DND-41 (cell line): ENCODE measurements around the gene FCN1.

Source experiments
- ATAC-seq: fragments of 200-7000 bp; cut with Tn5 transposase; 3 replicates; pipeline ENCODE4 v1.9.1; 2021; ENCODE audit warnings: low read depth; ENCODE audit not compliant: insufficient read depth
- DNase-seq: peaks from one replicate; pipeline ENCODE4 v3.0.0-alpha.2; 2020
- H2AFZ ChIP-seq: 2 replicates; pipeline ENCODE4 v1.6.0; 2012; ENCODE audit warnings: low read depth, low read length
- H3K27ac ChIP-seq: 2 replicates; pipeline ENCODE4 v1.5.1; 2012; ENCODE audit warnings: low read length, inconsistent platforms
- H3K27me3 ChIP-seq: fragments of 200-600 bp; sonication (generic); 2 replicates; pipeline ENCODE4 v1.6.0; 2012; ENCODE audit warnings: low read length, mild to moderate bottlenecking, inconsistent platforms; ENCODE audit not compliant: insufficient read depth, poor library complexity
- H3K36me3 ChIP-seq: 2 replicates; pipeline ENCODE4 v1.5.1; 2012; ENCODE audit warnings: low read length, inconsistent platforms; ENCODE audit not compliant: insufficient read depth
- H3K4me1 ChIP-seq: 2 replicates; pipeline ENCODE4 v1.5.1; 2012; ENCODE audit warnings: mild to moderate bottlenecking, low read length; ENCODE audit not compliant: insufficient read depth
- H3K4me2 ChIP-seq: 2 replicates; pipeline ENCODE4 v1.6.0; 2012; ENCODE audit warnings: mild to moderate bottlenecking, moderate library complexity, low read length, inconsistent platforms; ENCODE audit not compliant: insufficient read depth
- H3K4me3 ChIP-seq, 2 experiments: fragments of 200-600 bp in 1 of 2; shearing (Covaris generic) in 1 of 2; 2 replicates each; pipeline ENCODE4 v1.5.1; 2012 to 2016; ENCODE audit warnings: inconsistent platforms in 2 of 2, low read length in 2 of 2, mild to moderate bottlenecking in 2 of 2, low read depth in 1 of 2, moderate library complexity in 1 of 2
- H3K79me2 ChIP-seq: 2 replicates; pipeline ENCODE4 v1.6.0; 2012; ENCODE audit warnings: low read length, inconsistent platforms; ENCODE audit not compliant: insufficient read depth
- H3K9ac ChIP-seq: 2 replicates; pipeline ENCODE4 v1.6.0; 2012; ENCODE audit warnings: low read depth, mild to moderate bottlenecking, inconsistent platforms, low read length, moderate library complexity
- H3K9me3 ChIP-seq: 2 replicates; pipeline ENCODE4 v1.5.1; 2012; ENCODE audit warnings: low read length, moderate library complexity, mild to moderate bottlenecking, inconsistent platforms; ENCODE audit not compliant: insufficient read depth, severe bottlenecking
- H4K20me1 ChIP-seq: 2 replicates; pipeline ENCODE4 v1.6.0; 2012; ENCODE audit warnings: low read length; ENCODE audit not compliant: insufficient read depth
- CTCF ChIP-seq: IDR thresholded peaks from 2 replicates; pipeline ENCODE4 v1.5.1; 2012; ENCODE audit warnings: borderline replicate concordance, low read length, moderate library complexity, mild to moderate bottlenecking; ENCODE audit not compliant: poor library complexity, severe bottlenecking; ENCODE audit errors: extremely low read depth
- EZH2 ChIP-seq: IDR thresholded peaks from 3 replicates; pipeline ENCODE4 v1.6.1; 2012; ENCODE audit warnings: borderline replicate concordance, low read depth, mild to moderate bottlenecking, moderate library complexity, low read length, inconsistent platforms; ENCODE audit not compliant: severe bottlenecking

Gene FCN1

GRCh38 chr9:134902936-134903335 is 14.8 kb downstream of the FCN1 start:
- Histone ChIP-seq H3K4me3 (no peak overlapping the region), H3K79me2 (no peaks in the 10 kb centered on the region), H3K9ac (no peak overlapping the region), H3K4me2 (no peak overlapping the region), H3K9me3 (peaks cover 6% of the 10 kb centered on the region), H4K20me1 (no peaks in the 10 kb centered on the region), H3K4me1 (no peaks in the 10 kb centered on the region), H3K27me3 (no peaks in the 10 kb centered on the region), H2AFZ (no peak overlapping the region), H3K27ac (no peak overlapping the region), H3K36me3 (no peaks in the 10 kb centered on the region)
- TF ChIP-seq EZH2 (no peak), CTCF (no peak)
- DNase-seq (no peak), ATAC-seq (no peak)

- DNase-seq = no peak
- H2AFZ ChIP-seq = no peak overlapping the region
- H3K36me3 ChIP-seq = no peaks in the 10 kb centered on the region
- H3K9ac ChIP-seq = no peak overlapping the region
- H3K4me3 ChIP-seq = no peak overlapping the region
- TF ChIP-seq EZH2 (no peak), CTCF (no peak)
- H3K27me3 ChIP-seq = no peaks in the 10 kb centered on the region
- H3K79me2 ChIP-seq = no peaks in the 10 kb centered on the region
- H3K27ac ChIP-seq = no peak overlapping the region
- H3K4me2 ChIP-seq = no peak overlapping the region
- ATAC-seq = no peak
- no peaks in the 10 kb centered on the region for H3K4me1 ChIP-seq
- peaks cover 6% of the 10 kb centered on the region for H3K9me3 ChIP-seq
- H4K20me1 ChIP-seq = no peaks in the 10 kb centered on the region
Observed at GRCh38 chr9:134899818-134900217, 17.9 kb downstream of the FCN1 start.

GRCh38 chr9:134899168-134899567 is 18.5 kb downstream of the FCN1 start:
- ATAC-seq = no peak
- Histone ChIP-seq H3K9ac (no peak overlapping the region), H3K4me3 (no peak overlapping the region), H3K36me3 (no peaks in the 10 kb centered on the region), H3K27me3 (no peaks in the 10 kb centered on the region), H3K27ac (no peak overlapping the region), H3K4me2 (no peak overlapping the region), H2AFZ (no peak overlapping the region), H3K79me2 (no peaks in the 10 kb centered on the region), H3K9me3 (peaks cover 6% of the 10 kb centered on the region), H3K4me1 (no peaks in the 10 kb centered on the region), H4K20me1 (no peaks in the 10 kb centered on the region)
- TF ChIP-seq EZH2 (no peak), CTCF (no peak)
- no peak for DNase-seq

GRCh38 chr9:134898319-134898718 is 19.4 kb downstream of the FCN1 start:
- no peaks in the 10 kb centered on the region for H4K20me1 ChIP-seq
- H3K4me1 ChIP-seq = no peaks in the 10 kb centered on the region

More at GRCh38 chr9:134898319-134898718, 19.4 kb downstream of the FCN1 start:
- H3K4me3 ChIP-seq = no peak overlapping the region
- no peaks in the 10 kb centered on the region for H3K79me2 ChIP-seq
- H3K4me2 ChIP-seq = no peak overlapping the region
- no peaks in the 10 kb centered on the region for H3K27me3 ChIP-seq
- DNase-seq (no peak), ATAC-seq (no peak)
- no peak overlapping the region for H2AFZ ChIP-seq
- TF ChIP-seq EZH2 = no peak
- no peak for TF ChIP-seq CTCF
- no peak overlapping the region for H3K27ac ChIP-seq
- peaks cover 6% of the 10 kb centered on the region for H3K9me3 ChIP-seq
- no peak overlapping the region for H3K9ac ChIP-seq
- no peaks in the 10 kb centered on the region for H3K36me3 ChIP-seq
